A673 (cell line): ENCODE results near the gene COPRS. TPM values are rescaled to one million over a fixed set of nuclear protein-coding genes. Genes with fewer than 3 reads are reported as not detected.

Source experiments
- BruUV-seq: library from RNA; stranded (reverse); fragments of 400-500 nt; replicated peaks from 2 replicates; lab custom pipeline; 2021; lab: Mats Ljungman, UMichigan
- CTCF ChIA-PET: fragments of 300-600 bp; sonication (Branson Sonifier 250); formaldehyde crosslinking; loops from one replicate; lab custom pipeline; 2022; ENCODE audit warnings: antibody characterized with exemption; lab: Charles Lee
- POLR2A ChIA-PET: fragments of 300-600 bp; sonication (Branson Sonifier 250); formaldehyde crosslinking; loops from one replicate; lab custom pipeline; 2022; ENCODE audit warnings: antibody characterized with exemption; ENCODE audit not compliant: low non-redundant PET; lab: Charles Lee
- DNase-seq: peaks from one replicate; pipeline ENCODE4 v3.0.0-alpha.2; 2015; ENCODE audit warnings: low spot score
- H3K27ac ChIP-seq: fragments of 200-600 bp; sonication (generic); 2 replicates; pipeline ENCODE4 v1.5.1; 2016; ENCODE audit warnings: mixed run types, low read depth, mild to moderate bottlenecking, mixed read lengths, antibody characterized with exemption, low read length; ENCODE audit not compliant: poor library complexity, severe bottlenecking
- H3K27me3 ChIP-seq: fragments of 200-600 bp; sonication (generic); replicated peaks from 2 replicates; pipeline ENCODE4 v1.6.1; 2017; ENCODE audit warnings: mixed run types, low read depth, mild to moderate bottlenecking, mixed read lengths, antibody characterized with exemption, low read length; ENCODE audit not compliant: insufficient read depth, poor library complexity
- H3K36me3 ChIP-seq: fragments of 200-600 bp; sonication (generic); 2 replicates; pipeline ENCODE4 v1.6.1; 2016; ENCODE audit warnings: mixed run types, mild to moderate bottlenecking, mixed read lengths, antibody characterized with exemption, low read length; ENCODE audit not compliant: insufficient read depth, poor library complexity, severe bottlenecking
- H3K4me1 ChIP-seq: fragments of 200-600 bp; sonication (generic); 2 replicates; pipeline ENCODE4 v1.6.1; 2017; ENCODE audit warnings: mixed run types, mild to moderate bottlenecking, mixed read lengths, antibody characterized with exemption, low read length; ENCODE audit not compliant: insufficient read depth, poor library complexity, severe bottlenecking
- H3K4me3 ChIP-seq: fragments of 200-600 bp; sonication (generic); 2 replicates; pipeline ENCODE4 v1.5.1; 2016; ENCODE audit warnings: low read depth, mixed run types, mild to moderate bottlenecking, mixed read lengths, low read length; ENCODE audit not compliant: poor library complexity, severe bottlenecking
- H3K9me3 ChIP-seq: fragments of 200-600 bp; sonication (generic); 2 replicates; pipeline ENCODE4 v1.6.1; 2016; ENCODE audit warnings: mixed run types, low read depth, mild to moderate bottlenecking, mixed read lengths, antibody characterized with exemption, low read length; ENCODE audit not compliant: poor library complexity, severe bottlenecking
- CTCF ChIP-seq: fragments of 300-800, 200-600 bp; sonication (generic); conservative IDR thresholded peaks from 2 replicates; pipeline ENCODE4 v1.5.1; 2017; ENCODE audit warnings: low read depth, mild to moderate bottlenecking, antibody characterized with exemption, low read length, moderate library complexity, mixed read lengths
- EZH2 ChIP-seq: fragments of 200-600 bp; sonication (generic); IDR thresholded peaks from 2 replicates; pipeline ENCODE4 v1.6.1; 2017; ENCODE audit warnings: borderline replicate concordance, low read depth, mild to moderate bottlenecking, mixed read lengths, antibody characterized with exemption, low read length; ENCODE audit not compliant: poor library complexity, severe bottlenecking
- intact Hi-C: fragments of 100-400 bp; cut with micrococcal nuclease; formaldehyde crosslinking; loops from one replicate; pipeline ENCODE4 v1.10.0; 2022; ENCODE audit not compliant: unreplicated experiment
- total RNA-seq: library from RNA; stranded (reverse); gene quantifications from 2 replicates; pipeline ENCODE4 v1.2.3, GENCODE V29; 2021

COPRS gene
- total RNA-seq, 1 experiment from 2014 or later, result 33.3 TPM

GRCh38 chr17:31907342-31907962, 48.4 kb upstream of the COPRS start:
- peak; percentile 5 for DNase-seq
- TF ChIP-seq EZH2 (no peak), CTCF (no peak)
- intact Hi-C loops, result no loop called here
- H3K9me3 ChIP-seq, result no peaks in the 10 kb centered on the region
- no peaks in the 10 kb centered on the region for H3K27me3 ChIP-seq
- BruUV-seq, result no TSS peak
- H3K27ac ChIP-seq, result no peak overlapping the region
- H3K4me1 ChIP-seq, result peaks cover 7% of the 10 kb centered on the region
- no peaks in the 10 kb centered on the region for H3K36me3 ChIP-seq
- CTCF ChIA-PET, result no interaction called here
- POLR2A ChIA-PET, result no interaction called here
- H3K4me3 ChIP-seq, result no peak overlapping the region

- CTCF ChIA-PET, result no interaction called here
- no TSS peak for BruUV-seq
Measured at GRCh38 chr17:31903401-31903800, 44.4 kb upstream of the COPRS start.

GRCh38 chr17:31902693-31903092, 43.6 kb upstream of the COPRS start:
- H3K4me3 ChIP-seq, result no peak overlapping the region
- peaks cover 8% of the 10 kb centered on the region for H3K36me3 ChIP-seq
- TF ChIP-seq EZH2 (no peak), CTCF (no peak)
- ChIA-PET POLR2A (no interaction called here), CTCF (no interaction called here)
- no peak for DNase-seq
- no peak overlapping the region for H3K27ac ChIP-seq
- intact Hi-C loops, result no loop called here
- H3K27me3 ChIP-seq, result no peaks in the 10 kb centered on the region
- no TSS peak for BruUV-seq
- H3K9me3 ChIP-seq, result no peaks in the 10 kb centered on the region
- H3K4me1 ChIP-seq, result peaks cover 5% of the 10 kb centered on the region

More at GRCh38 chr17:31903401-31903800, 44.4 kb upstream of the COPRS start:
- POLR2A ChIA-PET, result no interaction called here
- TF ChIP-seq CTCF, result no peak
- no peak for TF ChIP-seq EZH2
- H3K4me1 ChIP-seq, result peaks cover 7% of the 10 kb centered on the region
- no peaks in the 10 kb centered on the region for H3K27me3 ChIP-seq
- no peak overlapping the region for H3K4me3 ChIP-seq
- H3K27ac ChIP-seq, result no peak overlapping the region
- no peak for DNase-seq
- H3K9me3 ChIP-seq, result no peaks in the 10 kb centered on the region
- H3K36me3 ChIP-seq, result peaks cover 3% of the 10 kb centered on the region
- intact Hi-C loops, result no loop called here
